Fibroblast of gingiva (primary cell): Measurements from ENCODE around the gene MYH10.

Experiments
- DNase-seq: peaks from one replicate; pipeline ENCODE4 v3.0.0-alpha.2; 2011; ENCODE audit warnings: low read depth

MYH10 gene

GRCh38 chr17:8649157-8650118 is 18.9 kb upstream of the MYH10 start:
- peak; percentile 96 for DNase-seq

- no peak for DNase-seq
Measured at GRCh38 chr17:8647956-8648355, 17.4 kb upstream of the MYH10 start.

- no peak for DNase-seq
Measured at GRCh38 chr17:8647202-8647601, 16.7 kb upstream of the MYH10 start.

- no peak for DNase-seq
Measured at GRCh38 chr17:8644507-8644902, 14.0 kb upstream of the MYH10 start.

- DNase-seq, result no peak
Measured at GRCh38 chr17:8643855-8644506, 13.5 kb upstream of the MYH10 start.

- no peak for DNase-seq
Measured at GRCh38 chr17:8639709-8640108, 9.2 kb upstream of the MYH10 start.

GRCh38 chr17:8632061-8632460 is 1.5 kb upstream of the MYH10 start:
- no peak for DNase-seq

GRCh38 chr17:8631554-8631877 is 991 bp upstream of the MYH10 start:
- no peak for DNase-seq

- peak; percentile 99 for DNase-seq
Measured at GRCh38 chr17:8630802-8631553, 453 bp upstream of the MYH10 start.

GRCh38 chr17:8629371-8630226 is 926 bp downstream of the MYH10 start:
- DNase-seq, result peak; percentile 15

GRCh38 chr17:8628609-8629169 is 1.8 kb downstream of the MYH10 start:
- DNase-seq, result no peak

GRCh38 chr17:8628172-8628571 is 2.4 kb downstream of the MYH10 start:
- no peak for DNase-seq

GRCh38 chr17:8623591-8623990 is 6.9 kb downstream of the MYH10 start:
- no peak for DNase-seq

- no peak for DNase-seq
Measured at GRCh38 chr17:8622191-8622590, 8.3 kb downstream of the MYH10 start.

- DNase-seq, result no peak
Measured at GRCh38 chr17:8621585-8621984, 8.9 kb downstream of the MYH10 start.

- DNase-seq, result no peak
Measured at GRCh38 chr17:8619294-8619693, 11.2 kb downstream of the MYH10 start.

- no peak for DNase-seq
Measured at GRCh38 chr17:8618825-8619224, 11.7 kb downstream of the MYH10 start.

GRCh38 chr17:8614988-8615387 is 15.5 kb downstream of the MYH10 start:
- no peak for DNase-seq

- peak; percentile 11 for DNase-seq
Measured at GRCh38 chr17:8611619-8612298, 18.8 kb downstream of the MYH10 start.

GRCh38 chr17:8611137-8611536 is 19.4 kb downstream of the MYH10 start:
- peak; percentile 88 for DNase-seq

- no peak for DNase-seq
Measured at GRCh38 chr17:8610558-8610957, 20.0 kb downstream of the MYH10 start.
